Measurements from ENCODE around the gene TNNI2.

Gene TNNI2

GRCh38 chr11:1838426-1839144, at the start of gene TNNI2:
Gene TNNI2, plus strand, starts transcription at chr11:1838981. Its CDS starts 716 bp downstream, at chr11:1839697.
- no peak for TF ChIP-seq CTCF (IDR thresholded peaks at IDR 0.05; ENCODE audit: control extremely low read depth, extremely low read depth, low read depth, missing control alignments)
- ChIA-PET POLR2A (no interaction called here), CTCF (interaction anchor here (0.7 to 1.9 kb wide), 9 partner anchors 10 to 318 kb away, joined by 3 to 20 read pairs (median 4); no protein-coding TSS in a partner anchor)
- DNase-seq (ENCODE audit: extremely low spot score), result no peak

DNA sequence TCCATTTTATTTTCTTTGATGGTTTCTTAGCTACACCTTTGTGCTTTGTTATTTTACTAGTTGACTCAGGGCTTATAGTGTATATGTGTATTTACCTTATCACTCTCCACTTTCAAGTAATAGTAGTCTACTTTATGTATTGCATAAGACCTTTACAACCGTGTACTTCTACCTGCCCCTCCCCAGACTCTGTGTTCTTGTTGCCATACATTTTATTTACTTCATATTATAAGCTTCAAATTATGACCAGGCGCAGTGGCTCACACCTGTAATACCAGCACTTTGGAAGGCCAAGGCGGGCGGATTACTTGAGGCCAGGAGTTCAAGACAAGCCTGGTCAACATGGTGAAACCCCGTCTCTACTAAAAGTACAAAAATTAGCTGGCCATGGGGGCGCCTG, 46.9 kb upstream of the TNNI2 start:
- CTCF ChIA-PET, result no interaction called here
- TF ChIP-seq CTCF (IDR thresholded peaks at IDR 0.05; ENCODE audit: control extremely low read depth, extremely low read depth, low read depth, missing control alignments), result no peak
- DNase-seq (ENCODE audit: extremely low spot score), result no peak
- POLR2A ChIA-PET, result no interaction called here

DNA sequence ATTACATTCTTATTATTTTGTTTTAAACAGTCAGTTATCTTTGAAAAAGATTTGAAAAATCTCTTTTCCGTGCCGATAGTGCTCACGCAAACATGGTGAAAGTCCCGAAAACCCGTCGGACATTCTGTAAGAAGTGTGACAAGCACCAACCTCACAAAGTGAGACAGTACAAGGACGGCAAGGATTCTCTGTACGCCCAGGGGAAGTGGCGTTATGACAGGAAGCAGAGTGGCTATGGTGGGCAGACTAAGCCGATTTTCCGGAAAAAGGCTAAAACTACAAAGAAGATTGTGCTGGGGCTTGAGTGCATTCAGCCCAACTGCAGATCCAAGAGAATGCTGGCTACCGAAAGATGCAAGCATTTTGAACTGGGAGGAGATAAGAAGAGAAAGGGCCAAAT, 46.3 kb upstream of the TNNI2 start:
- DNase-seq (ENCODE audit: extremely low spot score), result no peak
- no peak for TF ChIP-seq CTCF (IDR thresholded peaks at IDR 0.05; ENCODE audit: control extremely low read depth, extremely low read depth, low read depth, missing control alignments)
- ChIA-PET POLR2A (no interaction called here), CTCF (no interaction called here)

DNA sequence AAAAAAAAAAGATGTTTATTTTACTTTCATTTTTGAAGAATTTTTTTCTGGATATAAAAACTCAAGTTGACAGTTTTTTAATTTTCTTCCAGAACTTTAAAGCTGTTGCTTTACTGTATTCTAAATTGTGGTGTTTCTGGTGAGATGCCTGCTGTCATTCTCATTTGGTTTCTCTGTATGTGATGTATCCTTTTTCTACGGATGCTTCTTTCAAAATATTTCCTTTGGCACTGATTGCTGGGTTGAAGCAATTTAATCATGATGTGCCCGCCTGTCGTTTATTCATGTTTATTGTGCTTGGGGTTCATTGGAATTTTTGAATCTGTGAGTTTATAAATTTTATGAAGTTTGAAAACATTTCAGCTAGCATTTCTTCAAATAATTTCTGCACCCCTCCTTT, 45.7 kb upstream of the TNNI2 start:
- TF ChIP-seq CTCF (IDR thresholded peaks at IDR 0.05; ENCODE audit: control extremely low read depth, extremely low read depth, low read depth, missing control alignments), result no peak
- DNase-seq (ENCODE audit: extremely low spot score), result no peak
- ChIA-PET POLR2A (no interaction called here), CTCF (interaction anchor here (1.2 kb wide), 1 partner anchor 99 kb away, joined by 4 read pairs; no protein-coding TSS in a partner anchor)

DNA sequence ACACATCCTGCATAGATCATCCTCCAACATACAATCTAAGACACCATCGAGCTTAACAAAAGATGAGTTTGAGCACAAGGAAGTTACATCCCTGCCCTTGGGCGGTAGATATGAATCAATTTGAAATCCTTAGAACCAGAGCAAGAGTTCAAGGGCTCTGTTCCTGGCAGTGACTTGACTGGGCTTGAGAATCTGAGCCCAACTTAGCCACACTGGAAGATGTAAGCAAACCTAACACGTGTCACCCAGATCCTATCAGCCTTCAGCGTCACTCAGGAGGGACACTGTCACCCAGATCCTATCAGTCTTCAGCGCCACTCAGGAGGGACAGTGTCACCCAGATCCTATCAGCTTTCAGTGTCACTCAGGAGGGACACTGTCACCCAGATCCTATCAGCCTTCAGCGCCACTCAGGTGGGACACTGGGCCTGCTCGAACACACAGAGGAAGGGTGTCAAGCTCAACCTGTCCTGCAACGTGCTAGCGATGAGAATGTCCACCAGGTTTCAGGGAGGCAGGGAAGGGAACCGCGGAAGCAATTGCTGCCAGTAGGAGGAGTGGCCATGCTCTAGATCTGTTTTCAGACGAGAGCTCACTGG, 42.3 kb upstream of the TNNI2 start:
- no peak for DNase-seq (ENCODE audit: extremely low spot score)
- ChIA-PET POLR2A (no interaction called here), CTCF (interaction anchor here (1.0 to 1.5 kb wide), 3 partner anchors 38 to 356 kb away, joined by 3 read pairs; no protein-coding TSS in a partner anchor)
- TF ChIP-seq CTCF (IDR thresholded peaks at IDR 0.05; ENCODE audit: control extremely low read depth, extremely low read depth, low read depth, missing control alignments), result no peak

DNA sequence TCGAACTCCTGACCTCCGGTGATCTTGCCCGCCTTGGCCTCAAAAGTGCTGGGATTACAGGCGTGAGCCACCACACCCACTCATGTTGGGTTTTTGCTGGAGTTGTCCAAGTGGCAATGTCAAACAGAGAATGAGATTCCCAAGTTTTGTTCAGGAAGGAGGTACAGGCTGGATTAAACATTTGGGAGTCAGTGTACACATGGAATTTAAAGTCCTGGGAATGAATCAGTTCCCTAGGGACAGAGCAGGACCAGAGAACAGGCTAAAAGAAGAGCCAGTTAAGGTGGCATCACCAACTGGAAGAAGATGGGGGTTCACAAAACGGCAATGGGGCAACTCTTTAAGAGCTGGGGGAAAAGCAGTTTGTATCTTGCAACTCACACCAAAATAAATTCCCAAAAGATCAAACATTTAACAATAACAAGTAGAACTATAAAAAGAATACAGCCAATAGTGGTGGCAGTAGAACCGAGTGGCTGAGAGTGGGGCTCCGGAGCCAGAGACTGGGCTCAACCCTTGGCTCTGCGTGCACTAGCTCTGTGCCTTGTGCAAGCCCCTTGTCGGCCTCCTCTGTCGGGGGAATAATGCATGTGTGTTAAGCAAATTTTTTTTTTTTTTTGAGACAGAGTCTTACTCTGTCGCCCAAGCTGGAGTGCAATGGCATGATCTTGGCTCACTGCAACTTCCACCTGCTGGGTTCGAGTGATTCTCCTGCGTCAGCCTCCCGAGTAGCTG, 41.2 kb upstream of the TNNI2 start:
- POLR2A ChIA-PET, result no interaction called here
- CTCF ChIA-PET, result interaction anchor here (1.3 to 1.5 kb wide), 2 partner anchors 39 to 355 kb away, joined by 3 read pairs; no protein-coding TSS in a partner anchor
- TF ChIP-seq CTCF (IDR thresholded peaks at IDR 0.05; ENCODE audit: control extremely low read depth, extremely low read depth, low read depth, missing control alignments), result no peak
- no peak for DNase-seq (ENCODE audit: extremely low spot score)

Data from GM10248 (cell line).